ENCODE results near the gene OSBP2.

OSBP2 gene

DNA sequence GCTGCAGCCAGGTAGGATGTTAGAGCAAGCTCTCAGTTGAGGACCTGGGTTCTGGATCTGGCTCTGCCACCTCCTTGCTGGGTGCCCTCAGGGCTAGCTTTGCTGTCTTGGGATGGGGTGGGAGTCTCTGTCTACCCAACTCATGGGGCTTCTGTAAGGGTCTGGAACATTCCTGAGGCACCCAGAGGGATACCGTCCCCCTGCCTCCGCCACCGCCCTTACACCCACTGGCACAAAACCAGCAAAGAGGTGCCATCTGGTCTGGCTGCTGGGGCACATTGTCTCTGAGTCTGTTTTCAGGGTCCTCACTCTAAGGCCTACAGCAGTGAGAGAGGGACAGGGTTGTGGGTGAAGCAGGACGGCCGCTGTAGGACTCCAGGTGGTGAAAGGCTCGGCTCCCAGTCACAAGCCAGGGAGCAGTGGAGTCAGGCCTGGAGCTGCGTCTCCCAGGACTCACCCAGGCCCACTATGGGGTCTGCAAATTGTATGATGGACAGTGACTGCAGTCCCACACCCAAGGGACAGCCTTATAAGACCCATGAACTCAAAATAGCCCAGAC is 189.0 kb downstream of the OSBP2 start:
- Histone ChIP-seq H3K27me3 (ENCODE audit: control insufficient read depth, insufficient read depth, low read length) (no peaks in the 10 kb centered on the region), H3K27ac (no peak overlapping the region), H3K4me3 (ENCODE audit: low read depth, low read length) (no peak overlapping the region), H3K4me1 (peaks cover 7% of the 10 kb centered on the region), H3K79me2 (no peaks in the 10 kb centered on the region), H3K9me3 (ENCODE audit: control insufficient read depth, low read length) (no peaks in the 10 kb centered on the region), H3K36me3 (ENCODE audit: control insufficient read depth, insufficient read depth, low read length) (no peaks in the 10 kb centered on the region), H3K9ac (no peak overlapping the region), H2AFZ (no peak overlapping the region), H3K4me2 (ENCODE audit: low read length) (no peak overlapping the region)
- TF ChIP-seq, protein P1, sequence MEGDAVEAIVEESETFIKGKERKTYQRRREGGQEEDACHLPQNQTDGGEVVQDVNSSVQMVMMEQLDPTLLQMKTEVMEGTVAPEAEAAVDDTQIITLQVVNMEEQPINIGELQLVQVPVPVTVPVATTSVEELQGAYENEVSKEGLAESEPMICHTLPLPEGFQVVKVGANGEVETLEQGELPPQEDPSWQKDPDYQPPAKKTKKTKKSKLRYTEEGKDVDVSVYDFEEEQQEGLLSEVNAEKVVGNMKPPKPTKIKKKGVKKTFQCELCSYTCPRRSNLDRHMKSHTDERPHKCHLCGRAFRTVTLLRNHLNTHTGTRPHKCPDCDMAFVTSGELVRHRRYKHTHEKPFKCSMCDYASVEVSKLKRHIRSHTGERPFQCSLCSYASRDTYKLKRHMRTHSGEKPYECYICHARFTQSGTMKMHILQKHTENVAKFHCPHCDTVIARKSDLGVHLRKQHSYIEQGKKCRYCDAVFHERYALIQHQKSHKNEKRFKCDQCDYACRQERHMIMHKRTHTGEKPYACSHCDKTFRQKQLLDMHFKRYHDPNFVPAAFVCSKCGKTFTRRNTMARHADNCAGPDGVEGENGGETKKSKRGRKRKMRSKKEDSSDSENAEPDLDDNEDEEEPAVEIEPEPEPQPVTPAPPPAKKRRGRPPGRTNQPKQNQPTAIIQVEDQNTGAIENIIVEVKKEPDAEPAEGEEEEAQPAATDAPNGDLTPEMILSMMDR (IDR thresholded peaks at IDR 0.05) = no peak

DNA sequence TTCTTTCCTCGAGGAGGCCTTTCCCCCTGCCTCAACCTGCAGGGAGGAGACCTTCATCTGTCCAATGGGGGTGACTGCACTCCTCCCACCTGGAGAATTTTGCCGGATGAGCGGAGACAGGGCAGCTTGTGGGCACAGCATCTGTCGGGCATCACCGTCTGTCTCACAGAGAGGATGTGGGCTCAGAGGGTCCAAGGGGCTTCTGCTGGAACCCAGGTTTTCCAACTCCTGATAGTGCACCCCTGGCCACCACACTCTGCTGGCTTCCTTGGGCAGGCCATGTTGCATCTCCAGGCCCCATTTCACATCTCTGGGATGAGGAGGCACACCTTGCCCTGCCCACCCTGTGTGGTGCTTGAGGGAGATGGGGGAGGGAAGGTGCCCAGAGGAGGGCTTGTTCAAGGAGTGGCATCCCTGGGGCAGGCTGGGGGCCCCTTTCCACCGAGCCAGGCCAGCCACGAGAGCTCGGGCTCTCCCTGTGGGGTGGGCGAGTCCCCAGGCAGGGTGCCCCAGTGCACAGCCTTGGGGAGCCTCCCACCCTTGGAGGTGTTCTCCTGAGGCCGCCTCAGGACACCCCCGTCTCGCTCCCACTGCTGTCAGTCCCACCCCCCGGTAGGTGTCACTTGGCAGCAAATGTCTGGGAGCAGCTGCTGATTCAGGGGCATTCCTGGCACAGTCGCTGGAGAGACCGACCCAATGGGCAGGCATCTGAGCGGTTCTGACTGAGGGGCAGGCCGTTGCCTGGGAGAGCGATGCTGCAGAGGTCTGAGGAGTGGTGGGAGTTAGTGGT is 189.7 kb downstream of the OSBP2 start:
- Histone ChIP-seq H3K4me2 (ENCODE audit: low read length) (no peak overlapping the region), H3K27ac (no peak overlapping the region), H3K36me3 (ENCODE audit: control insufficient read depth, insufficient read depth, low read length) (no peaks in the 10 kb centered on the region), H2AFZ (no peak overlapping the region), H3K9ac (no peak overlapping the region), H3K27me3 (ENCODE audit: control insufficient read depth, insufficient read depth, low read length) (no peaks in the 10 kb centered on the region), H3K79me2 (no peaks in the 10 kb centered on the region), H3K4me1 (peaks cover 2% of the 10 kb centered on the region), H3K4me3 (ENCODE audit: low read depth, low read length) (no peak overlapping the region), H3K9me3 (ENCODE audit: control insufficient read depth, low read length) (no peaks in the 10 kb centered on the region)
- TF ChIP-seq, protein P1 (IDR thresholded peaks at IDR 0.05) = no peak

DNA sequence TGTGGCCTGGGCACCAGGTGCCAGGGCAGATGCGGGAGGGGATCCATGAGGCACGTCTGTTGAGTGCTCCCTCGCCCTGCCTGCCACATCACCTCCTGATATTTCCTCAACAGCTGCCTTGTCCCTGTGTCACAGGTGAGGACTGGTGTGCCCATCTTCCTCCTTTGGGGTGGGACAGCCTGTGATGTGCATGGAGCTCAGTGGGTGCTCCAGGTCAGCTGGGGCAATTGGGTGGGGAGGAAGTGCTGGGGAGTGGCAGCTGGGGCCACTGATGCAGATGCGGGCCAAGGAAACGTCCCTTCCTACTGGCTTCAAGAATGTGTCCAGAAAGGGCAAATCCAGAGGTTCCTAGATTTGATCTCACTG is 190.3 kb downstream of the OSBP2 start:
- Histone ChIP-seq H2AFZ (no peak overlapping the region), H3K27me3 (ENCODE audit: control insufficient read depth, insufficient read depth, low read length) (no peaks in the 10 kb centered on the region), H3K4me3 (ENCODE audit: low read depth, low read length) (no peak overlapping the region), H3K4me2 (ENCODE audit: low read length) (no peak overlapping the region), H3K9ac (no peak overlapping the region), H3K79me2 (no peaks in the 10 kb centered on the region), H3K4me1 (peaks cover 2% of the 10 kb centered on the region), H3K9me3 (ENCODE audit: control insufficient read depth, low read length) (no peaks in the 10 kb centered on the region), H3K27ac (no peak overlapping the region), H3K36me3 (ENCODE audit: control insufficient read depth, insufficient read depth, low read length) (no peaks in the 10 kb centered on the region)
- TF ChIP-seq, protein P1 (IDR thresholded peaks at IDR 0.05) = no peak

DNA sequence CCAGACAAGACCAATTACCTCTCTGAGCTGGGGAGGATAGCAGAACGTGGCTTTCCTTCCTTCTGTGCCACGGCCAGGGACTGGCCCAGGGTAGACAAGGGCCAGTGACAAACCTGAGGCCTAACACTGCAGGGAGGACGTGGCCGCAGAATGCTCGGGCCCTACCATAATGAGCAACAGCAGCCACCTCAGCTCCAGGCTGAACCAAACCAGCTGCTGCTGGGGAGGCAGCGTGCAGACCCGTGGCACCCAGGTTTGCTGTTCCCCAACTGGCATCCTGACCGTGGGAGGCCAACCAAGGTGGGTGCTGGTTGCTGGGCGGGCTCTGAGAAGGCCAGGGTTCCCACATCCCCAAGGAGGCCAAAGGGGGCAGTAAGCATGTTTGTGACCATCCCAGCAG is 190.9 kb downstream of the OSBP2 start:
- H3K27me3 ChIP-seq (ENCODE audit: control insufficient read depth, insufficient read depth, low read length) = no peaks in the 10 kb centered on the region
- H3K4me3 ChIP-seq (ENCODE audit: low read depth, low read length) = no peak overlapping the region
- H3K27ac ChIP-seq = no peak overlapping the region
- H3K4me2 ChIP-seq (ENCODE audit: low read length) = no peak overlapping the region
- no peaks in the 10 kb centered on the region for H3K9me3 ChIP-seq (ENCODE audit: control insufficient read depth, low read length)
- H2AFZ ChIP-seq = no peak overlapping the region
- no peaks in the 10 kb centered on the region for H3K36me3 ChIP-seq (ENCODE audit: control insufficient read depth, insufficient read depth, low read length)
- H3K79me2 ChIP-seq = no peaks in the 10 kb centered on the region
- H3K4me1 ChIP-seq = peaks cover 2% of the 10 kb centered on the region
- TF ChIP-seq, protein P1 (IDR thresholded peaks at IDR 0.05) = no peak
- H3K9ac ChIP-seq = no peak overlapping the region

DNA sequence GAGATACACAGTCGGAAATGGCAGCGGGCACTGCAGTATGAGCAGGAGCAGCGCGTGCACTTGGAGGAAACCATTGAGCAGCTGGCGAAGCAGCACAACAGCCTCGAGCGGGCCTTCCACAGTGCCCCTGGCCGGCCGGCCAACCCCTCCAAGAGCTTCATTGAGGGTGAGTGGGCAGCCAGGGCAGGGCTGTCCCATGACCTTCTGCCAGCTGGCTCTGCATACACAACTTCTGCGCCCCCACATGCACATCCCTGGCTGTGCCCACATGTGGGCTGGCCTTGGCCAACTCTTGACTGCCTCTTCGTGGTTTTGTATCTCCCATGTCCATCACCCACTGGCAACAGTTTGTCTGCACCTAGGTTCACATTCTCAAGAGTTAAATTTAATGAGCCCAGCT is 192.8 kb downstream of the OSBP2 start:
- Histone ChIP-seq H3K9me3 (ENCODE audit: control insufficient read depth, low read length) (no peaks in the 10 kb centered on the region), H3K36me3 (ENCODE audit: control insufficient read depth, insufficient read depth, low read length) (no peaks in the 10 kb centered on the region), H2AFZ (no peak overlapping the region), H3K4me1 (no peaks in the 10 kb centered on the region), H3K9ac (no peak overlapping the region), H3K27me3 (ENCODE audit: control insufficient read depth, insufficient read depth, low read length) (no peaks in the 10 kb centered on the region), H3K27ac (no peak overlapping the region), H3K4me3 (ENCODE audit: low read depth, low read length) (no peak overlapping the region), H3K79me2 (no peaks in the 10 kb centered on the region), H3K4me2 (ENCODE audit: low read length) (no peak overlapping the region)
- TF ChIP-seq, protein P1 (IDR thresholded peaks at IDR 0.05) = no peak
